Gastrocnemius medialis (tissue), 4 donors: Measurements from ENCODE around the gene PRMT6. TPM values are rescaled to one million over a fixed set of nuclear protein-coding genes. Genes with fewer than 3 reads are reported as not detected.

Experiments used
- ATAC-seq, 2 donors: fragments of 150-250 bp; one replicate each; pipeline ENCODE4 v1.9.1; 2016
- DNase-seq, 2 donors: peaks; one replicate each; pipeline ENCODE4 v3.0.0-alpha.2; 2019
- H3K27ac ChIP-seq, 4 donors: fragments of 200-600 bp; sonication (generic); 1 replicate in 1 of 4; 2 replicates in 3 of 4; pipeline ENCODE4 v1.5.1; 2016 to 2018; ENCODE audit warnings: mild to moderate bottlenecking in 2 of 4, moderate library complexity in 1 of 4
- H3K27me3 ChIP-seq, 3 donors: fragments of 200-600 bp; sonication (generic) in 2 of 3; 1 replicate in 1 of 3; 2 replicates in 2 of 3; pipeline versions ENCODE4 v1.5.1 to v1.6.0; 2016 to 2019; ENCODE audit warnings: mild to moderate bottlenecking in 1 of 3, moderate library complexity in 1 of 3
- H3K36me3 ChIP-seq, 2 donors: fragments of 200-600 bp; sonication (generic) in 1 of 2; one replicate each; pipeline ENCODE4 v1.5.1; 2017 to 2018
- H3K4me1 ChIP-seq, 2 donors: fragments of 200-600 bp; sonication (generic) in 1 of 2; one replicate each; pipeline ENCODE4 v1.5.1; 2016 to 2017; ENCODE audit warnings: mild to moderate bottlenecking in 2 of 2
- H3K4me3 ChIP-seq, 4 donors: fragments of 200-600 bp; sonication (generic) in 3 of 4; 1 replicate in 1 of 4; 2 replicates in 3 of 4; pipeline ENCODE4 v1.5.1; 2016 to 2019; ENCODE audit warnings: mild to moderate bottlenecking in 2 of 4
- H3K9me3 ChIP-seq, 3 donors: fragments of 200-600 bp; sonication (generic) in 2 of 3; 1 replicate in 1 of 3; 2 replicates in 2 of 3; pipeline ENCODE4 v1.5.1; 2016 to 2019
- CTCF ChIP-seq, 5 experiments: fragments of 450-650 bp in 3 of 5; fragments of 200-600 bp in 2 of 5; sonication (generic) in 2 of 5; IDR thresholded peaks in 4 of 5; conservative IDR thresholded peaks in 1 of 5; 1 replicate in 4 of 5; 2 replicates in 1 of 5; pipeline ENCODE4 v1.5.1; 2016 to 2019; ENCODE audit warnings: antibody characterized with exemption in 5 of 5, mild to moderate bottlenecking in 3 of 5, moderate library complexity in 3 of 5
- POLR2A ChIP-seq, 2 donors: fragments of 450-650 bp; IDR thresholded peaks; one replicate each; pipeline ENCODE4 v1.6.1; 2017; ENCODE audit warnings: antibody characterized with exemption in 2 of 2, mild to moderate bottlenecking in 2 of 2, moderate library complexity in 2 of 2
- in situ Hi-C, 4 donors: fragments of 200-750 bp; cut with MboI; loops; one replicate each; pipeline versions ENCODE4 v1.15.0 to v1.8.0; 2017; ENCODE audit warnings: low sequenced_read_pairs in 4 of 4
- intact Hi-C: fragments of 100-400 bp; cut with DNase I; formaldehyde crosslinking; loops from one replicate; pipeline ENCODE4 v1.15.1; 2023; ENCODE audit warnings: low total_unique reads
- total RNA-seq, 4 donors: library from RNA; depleted of rRNA; stranded (reverse); fragments of >200 nt; gene quantifications; one replicate each; pipeline versions ENCODE4 v1.1.0 to v1.2.3, GENCODE V29; 2016

Gene PRMT6
- 1 to 10 TPM in 2 of 4 donors, under 1 TPM in 2; 0.19 to 2.0 (median 1.5) TPM for total RNA-seq

- Histone ChIP-seq H3K4me1 (peaks cover 12 to 14% of the 10 kb centered on the region in 2 donors), H3K9me3 (no peaks in the 10 kb centered on the region), H3K36me3 (no peaks in the 10 kb centered on the region), H3K4me3 (peak within 1 kb of the TSS; percentile 61 to 78 (median 73)), H3K27me3 (no peaks in the 10 kb centered on the region), H3K27ac (peak within 1 kb of the TSS; percentile 75 to 84 (median 80))
- in situ Hi-C loops (no loop called here), intact Hi-C loops (no loop called here)
- DNase-seq (peak; percentile 57 to 62), ATAC-seq (peak; percentile 89)
- TF ChIP-seq POLR2A (IDR thresholded peaks at IDR 0.05) (peak; percentile 27 to 46), CTCF (IDR thresholded peaks at IDR 0.05 in 4 of 5, conservative IDR thresholded peaks at IDR 0.05 in 1 of 5) (no peak)
Measured at GRCh38 chr1:107056426-107057196, at the start of gene PRMT6. Gene PRMT6, plus strand, starts transcription at chr1:107056674. Its CDS starts 42 bp downstream, at chr1:107056716.

- intact Hi-C loops = no loop called here
- TF ChIP-seq CTCF (IDR thresholded peaks at IDR 0.05 in 4 of 5, conservative IDR thresholded peaks at IDR 0.05 in 1 of 5) (no peak), POLR2A (IDR thresholded peaks at IDR 0.05) (no peak)
- ATAC-seq = no peak
Measured at GRCh38 chr1:107009281-107009680, 47.2 kb upstream of the PRMT6 start.

GRCh38 chr1:107010582-107010981 lies 45.9 kb upstream of the PRMT6 start:
- in situ Hi-C loops = no loop called here
- Histone ChIP-seq H3K27me3 (no peaks in the 10 kb centered on the region), H3K4me1 (no peaks in the 10 kb centered on the region), H3K36me3 (no peaks in the 10 kb centered on the region), H3K4me3 (no peak overlapping the region), H3K9me3 (no peaks in the 10 kb centered on the region), H3K27ac (no peak overlapping the region)
- intact Hi-C loops = no loop called here
- no peak for TF ChIP-seq CTCF (IDR thresholded peaks at IDR 0.05 in 4 of 5, conservative IDR thresholded peaks at IDR 0.05 in 1 of 5)
- no peak for TF ChIP-seq POLR2A (IDR thresholded peaks at IDR 0.05)
- DNase-seq = no peak
- ATAC-seq = no peak

More at GRCh38 chr1:107009281-107009680, 47.2 kb upstream of the PRMT6 start:
- Histone ChIP-seq H3K9me3 (no peaks in the 10 kb centered on the region), H3K27me3 (no peaks in the 10 kb centered on the region), H3K4me3 (no peak overlapping the region), H3K4me1 (no peaks in the 10 kb centered on the region), H3K27ac (no peak overlapping the region), H3K36me3 (no peaks in the 10 kb centered on the region)
- no peak for DNase-seq
- in situ Hi-C loops = no loop called here

GRCh38 chr1:107016376-107016978 lies 40.0 kb upstream of the PRMT6 start:
- H3K27me3 ChIP-seq = no peaks in the 10 kb centered on the region
- ATAC-seq (no peak), DNase-seq (no peak)
- no peak for TF ChIP-seq CTCF (IDR thresholded peaks at IDR 0.05 in 4 of 5, conservative IDR thresholded peaks at IDR 0.05 in 1 of 5)
- TF ChIP-seq POLR2A (IDR thresholded peaks at IDR 0.05) = no peak
- no peaks in the 10 kb centered on the region for H3K4me1 ChIP-seq
- no peaks in the 10 kb centered on the region for H3K9me3 ChIP-seq
- in situ Hi-C loops (no loop called here), intact Hi-C loops (no loop called here)
- no peak overlapping the region for H3K4me3 ChIP-seq
- H3K36me3 ChIP-seq = no peaks in the 10 kb centered on the region
- no peak overlapping the region for H3K27ac ChIP-seq
